ENCODE measurements around the gene CNKSR2.

Gene CNKSR2

GRCh38 chrX:21678048-21678612 lies 303.9 kb downstream of the CNKSR2 start:
- DNase-seq, result no peak

- no peak for DNase-seq
Observed at GRCh38 chrX:21683941-21684340, 309.7 kb downstream of the CNKSR2 start.

- DNase-seq, result no peak
Observed at GRCh38 chrX:21691512-21692018, 317.3 kb downstream of the CNKSR2 start.

DNA sequence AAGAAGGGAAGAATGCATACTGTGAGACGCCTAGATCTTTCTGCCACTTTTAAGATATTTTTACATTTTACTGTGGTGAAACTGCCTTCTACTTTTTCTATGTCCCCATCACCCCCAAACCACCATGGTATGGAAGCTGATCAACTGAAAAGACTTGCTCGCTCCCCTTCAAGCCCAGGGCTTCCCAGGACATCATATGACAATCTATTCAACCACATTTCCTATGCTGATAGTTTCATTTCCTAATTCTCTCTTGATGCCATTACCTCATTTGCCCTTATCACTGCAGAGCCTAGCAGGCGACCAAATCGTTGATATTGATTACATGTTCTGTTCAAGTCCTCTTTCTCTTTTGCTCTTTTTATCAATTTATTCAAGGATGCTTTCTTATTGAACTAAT lies 324.1 kb downstream of the CNKSR2 start:
- no peak for DNase-seq

GRCh38 chrX:21699136-21699535 lies 324.9 kb downstream of the CNKSR2 start:
- no peak for DNase-seq

DNA sequence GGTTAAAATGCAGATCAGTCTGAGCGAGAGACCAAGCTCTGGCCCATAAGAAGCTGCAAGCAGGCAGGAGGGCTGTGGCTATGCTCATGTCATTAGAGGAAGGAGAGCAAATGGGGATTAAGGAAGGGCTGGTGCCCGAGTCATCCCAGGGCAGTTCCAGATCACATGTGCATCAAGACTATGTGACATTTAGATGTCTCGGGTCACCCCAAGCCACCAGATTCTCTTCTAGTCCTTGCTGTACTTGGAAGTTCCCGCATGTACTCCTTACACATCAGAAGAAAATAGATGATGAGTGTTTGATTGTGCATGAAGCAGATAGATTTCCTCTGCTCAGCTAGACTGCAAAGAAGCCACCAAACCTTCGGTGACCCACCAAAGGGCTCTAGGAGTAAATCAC lies 326.1 kb downstream of the CNKSR2 start:
- no peak for DNase-seq

GRCh38 chrX:21700967-21701366 lies 326.7 kb downstream of the CNKSR2 start:
- DNase-seq, result no peak

- DNase-seq, result no peak
Observed at GRCh38 chrX:21702725-21703124, 328.5 kb downstream of the CNKSR2 start.
